PFSK-1 (cell line): ENCODE data around the gene NEMP1.

Experiments
- POLR2AphosphoS5 ChIP-seq: IDR thresholded peaks from 2 replicates; pipeline ENCODE4 v1.6.1; 2012; ENCODE audit warnings: low read depth, mild to moderate bottlenecking, control low read depth, low read length, moderate library complexity
- TAF1 ChIP-seq: IDR thresholded peaks from 2 replicates; pipeline ENCODE4 v1.6.1; 2012; ENCODE audit warnings: low read length, control low read depth, borderline replicate concordance; ENCODE audit not compliant: insufficient read depth

GRCh38 chr12:57033431-57033830 is 45.2 kb downstream of the NEMP1 start:
- TF ChIP-seq TAF1 (no peak), POLR2AphosphoS5 (no peak)
